Coronary artery (tissue), 2 donors: Measurements from ENCODE around the gene WBP1.
A peak's percentile ranks its signal among the peaks of the same experiment; 100 is the strongest.

Experiments
- DNase-seq: peaks from one replicate; pipeline ENCODE4 v3.0.0-alpha.2; 2017; ENCODE audit warnings: low spot score
- H3K27ac ChIP-seq, 2 donors: fragments of 200-600 bp; sonication (generic); one replicate each; pipeline ENCODE4 v1.5.1; 2016 to 2019
- H3K4me3 ChIP-seq: fragments of 200-600 bp; sonication (generic); 2 replicates; pipeline ENCODE4 v1.5.1; 2016; ENCODE audit warnings: mild to moderate bottlenecking, moderate library complexity
- TF ChIP-seq, protein P1 (sequence below): fragments of 200-600 bp; sonication (generic); IDR thresholded peaks from one replicate; pipeline ENCODE4 v1.5.1; 2019; ENCODE audit warnings: antibody characterized with exemption

WBP1 gene

DNA sequence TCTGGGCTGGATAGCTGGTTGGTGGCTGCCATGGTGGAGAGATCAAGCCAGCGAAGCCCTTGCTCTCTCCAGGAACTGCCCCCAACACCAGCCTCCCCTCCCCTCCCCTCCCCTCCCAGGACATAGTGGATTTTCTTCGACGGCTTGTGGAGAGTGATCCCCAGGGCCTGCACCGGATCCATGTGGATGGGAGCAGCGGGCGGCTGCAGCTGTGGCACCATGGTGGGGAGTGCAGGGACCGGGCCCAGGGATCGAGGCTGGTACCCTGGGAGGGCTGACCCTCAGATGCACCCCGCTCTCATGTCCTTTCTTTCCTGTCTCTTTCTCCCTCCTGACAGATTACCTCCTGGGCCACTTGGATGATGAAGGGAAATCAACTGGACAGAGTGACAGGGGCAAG is 31.7 kb downstream of the WBP1 start:
- DNase-seq = no peak
- Histone ChIP-seq H3K27ac (no peak overlapping the region), H3K4me3 (no peak overlapping the region)
- TF ChIP-seq, protein P1, sequence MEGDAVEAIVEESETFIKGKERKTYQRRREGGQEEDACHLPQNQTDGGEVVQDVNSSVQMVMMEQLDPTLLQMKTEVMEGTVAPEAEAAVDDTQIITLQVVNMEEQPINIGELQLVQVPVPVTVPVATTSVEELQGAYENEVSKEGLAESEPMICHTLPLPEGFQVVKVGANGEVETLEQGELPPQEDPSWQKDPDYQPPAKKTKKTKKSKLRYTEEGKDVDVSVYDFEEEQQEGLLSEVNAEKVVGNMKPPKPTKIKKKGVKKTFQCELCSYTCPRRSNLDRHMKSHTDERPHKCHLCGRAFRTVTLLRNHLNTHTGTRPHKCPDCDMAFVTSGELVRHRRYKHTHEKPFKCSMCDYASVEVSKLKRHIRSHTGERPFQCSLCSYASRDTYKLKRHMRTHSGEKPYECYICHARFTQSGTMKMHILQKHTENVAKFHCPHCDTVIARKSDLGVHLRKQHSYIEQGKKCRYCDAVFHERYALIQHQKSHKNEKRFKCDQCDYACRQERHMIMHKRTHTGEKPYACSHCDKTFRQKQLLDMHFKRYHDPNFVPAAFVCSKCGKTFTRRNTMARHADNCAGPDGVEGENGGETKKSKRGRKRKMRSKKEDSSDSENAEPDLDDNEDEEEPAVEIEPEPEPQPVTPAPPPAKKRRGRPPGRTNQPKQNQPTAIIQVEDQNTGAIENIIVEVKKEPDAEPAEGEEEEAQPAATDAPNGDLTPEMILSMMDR = no peak

DNA sequence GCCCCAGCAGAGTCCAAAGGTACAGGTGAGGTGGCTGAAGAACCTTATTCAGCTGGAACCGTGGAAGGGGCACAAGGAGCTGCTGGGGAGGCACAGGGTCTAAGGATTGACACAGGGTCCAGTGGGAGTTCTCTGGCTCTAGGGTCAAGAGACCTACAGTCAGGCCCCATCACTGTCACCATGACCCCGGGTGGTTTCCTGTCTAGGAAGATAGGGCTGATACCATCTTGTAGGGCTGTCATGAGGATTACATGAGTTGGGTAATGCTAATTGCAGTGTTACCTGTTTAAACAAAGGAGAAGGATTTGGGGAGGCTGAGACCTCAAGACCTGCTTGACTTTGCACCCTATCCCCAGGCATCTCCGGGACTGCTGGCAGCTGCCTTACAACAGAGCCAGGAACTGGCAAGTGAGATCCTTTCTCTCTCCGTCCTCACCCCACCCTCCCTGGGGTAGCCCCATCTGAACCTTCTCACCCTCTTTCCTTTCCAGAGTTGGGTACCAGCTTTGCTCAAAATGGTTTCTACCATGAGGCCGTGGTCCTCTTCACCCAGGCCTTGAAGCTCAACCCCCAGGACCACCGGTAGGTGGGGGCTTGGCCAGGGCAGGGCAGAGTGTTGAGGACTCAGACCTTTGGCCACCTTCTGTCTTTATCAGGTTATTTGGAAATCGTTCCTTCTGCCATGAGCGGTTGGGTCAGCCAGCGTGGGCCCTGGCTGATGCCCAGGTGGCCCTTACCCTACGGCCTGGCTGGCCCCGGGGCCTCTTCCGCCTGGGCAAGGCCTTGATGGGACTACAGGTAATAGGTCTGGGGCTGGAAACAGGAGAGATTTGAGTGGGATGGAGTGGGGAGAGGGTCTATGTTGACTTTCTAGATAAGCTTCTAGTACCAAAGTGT is 33.7 kb downstream of the WBP1 start:
- TF ChIP-seq, protein P1 = no peak
- Histone ChIP-seq H3K4me3 (no peak overlapping the region), H3K27ac (no peak overlapping the region)
- DNase-seq = no peak

DNA sequence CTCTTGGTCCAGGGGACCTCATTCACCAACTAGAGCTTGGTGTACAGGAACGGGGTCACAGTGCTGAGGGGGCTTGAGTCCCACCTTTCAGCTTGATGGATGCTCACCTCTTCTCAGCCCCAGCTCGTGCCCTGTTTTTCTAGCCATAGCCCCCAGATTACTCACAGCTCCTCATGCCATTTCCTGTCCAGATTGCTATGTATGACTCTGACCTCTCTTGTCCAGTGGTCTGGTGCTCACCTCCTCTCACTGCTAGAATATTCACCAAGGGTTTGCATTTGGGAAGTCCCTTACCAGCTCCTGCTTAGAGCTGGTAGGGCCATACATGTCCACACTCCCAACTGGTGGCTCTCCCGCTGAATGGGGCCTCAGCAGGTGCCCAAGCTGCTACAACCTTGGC is 35.3 kb downstream of the WBP1 start:
- DNase-seq = no peak
- Histone ChIP-seq H3K27ac (no peak overlapping the region), H3K4me3 (no peak overlapping the region)
- TF ChIP-seq, protein P1 = no peak

DNA sequence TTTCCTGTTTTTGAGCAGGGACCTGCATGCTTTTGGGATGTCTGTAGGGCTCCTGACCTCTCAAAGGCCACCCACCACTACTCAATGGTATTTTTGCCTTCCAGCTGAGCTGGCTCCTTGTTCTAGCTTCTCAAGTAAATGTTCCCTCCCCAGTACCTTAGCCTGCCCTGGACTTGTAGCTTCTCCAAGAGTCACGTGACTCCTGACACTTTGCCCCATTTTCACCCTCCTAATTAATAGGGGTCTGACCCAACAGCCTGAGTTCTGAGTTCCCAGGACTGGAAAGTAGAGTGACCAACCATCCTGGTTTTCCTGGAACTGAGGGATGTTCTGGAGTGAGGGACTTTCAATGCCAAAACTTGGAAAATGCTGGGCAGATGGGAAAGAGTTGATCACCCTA is 37.2 kb downstream of the WBP1 start:
- DNase-seq = no peak
- TF ChIP-seq, protein P1 = no peak
- no peak overlapping the region for H3K4me3 ChIP-seq
- no peak overlapping the region for H3K27ac ChIP-seq

DNA sequence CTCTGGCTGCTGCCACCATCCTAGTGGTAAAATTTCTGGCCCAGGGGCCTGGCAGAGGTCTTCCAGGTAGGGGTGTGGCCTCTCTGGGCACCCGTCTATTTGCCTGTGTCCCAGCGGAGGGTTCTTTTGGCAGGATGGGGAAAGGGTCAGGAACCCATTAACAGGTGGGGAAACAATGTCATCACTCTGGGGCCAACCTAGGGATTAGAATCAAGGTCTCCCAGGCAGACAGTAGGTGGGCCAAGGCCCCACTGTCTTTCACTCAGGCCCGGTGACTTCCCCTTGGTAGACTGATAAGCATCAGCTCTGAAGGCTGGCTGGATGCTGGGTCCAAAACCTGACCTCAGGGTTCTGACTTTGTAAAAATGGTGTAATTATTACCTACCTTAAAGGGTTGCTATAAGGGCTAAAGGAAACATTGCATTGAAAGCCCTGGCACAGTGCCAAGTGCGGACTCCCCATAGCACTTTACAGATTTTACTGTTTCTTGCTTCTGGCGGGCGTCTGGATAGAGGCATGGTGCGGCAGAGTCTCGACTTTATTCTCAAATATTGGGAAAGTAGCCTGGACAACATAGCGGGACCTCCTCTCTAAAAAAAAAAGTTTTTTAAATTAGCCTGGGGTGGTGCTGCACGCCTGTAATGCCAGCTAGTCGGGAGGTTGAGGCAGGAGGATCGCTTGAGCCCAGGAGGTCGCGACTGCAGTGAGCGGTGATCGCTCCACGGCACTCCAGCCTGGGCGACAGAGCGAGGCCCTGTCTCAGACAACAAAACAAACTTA is 38.9 kb downstream of the WBP1 start:
- TF ChIP-seq, protein P1 = no peak
- Histone ChIP-seq H3K27ac (no peak overlapping the region), H3K4me3 (peak overlapping the region; percentile 65)
- no peak for DNase-seq

DNA sequence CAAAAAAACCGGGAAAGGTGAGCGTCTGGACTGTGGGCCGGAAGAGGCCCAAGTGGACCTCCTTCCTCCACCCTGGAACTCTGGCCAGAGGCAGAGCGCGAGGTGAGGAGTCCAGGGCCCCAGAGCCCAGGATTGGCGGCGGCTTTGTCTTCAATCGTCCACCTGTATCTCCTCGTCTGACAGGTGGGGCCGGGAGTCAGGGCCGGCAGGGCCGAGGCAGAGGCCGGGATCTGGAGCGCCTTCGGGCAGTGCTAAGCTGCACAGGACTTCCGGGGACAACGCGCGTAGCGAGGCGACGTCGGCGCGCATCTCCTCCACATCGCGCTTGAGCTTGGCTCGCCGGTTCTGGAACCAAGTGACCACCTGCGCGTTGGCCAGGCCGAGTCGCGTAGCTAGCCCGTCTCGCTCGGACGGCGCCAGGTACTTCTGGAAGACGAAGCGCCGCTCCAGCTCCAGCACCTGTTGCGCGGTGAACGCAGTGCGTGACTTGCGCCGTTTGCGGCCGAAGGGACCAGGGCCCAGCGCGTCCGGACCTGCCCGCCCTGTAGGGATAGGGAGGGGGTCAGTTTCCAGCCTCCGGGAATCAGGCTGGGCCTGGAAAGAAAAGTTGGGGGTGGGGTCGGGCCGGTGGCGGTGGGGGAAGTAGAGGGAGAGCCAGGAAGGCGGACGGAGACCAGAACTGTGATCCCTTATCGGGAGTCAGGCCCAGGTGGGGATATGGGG is 39.7 kb downstream of the WBP1 start:
- TF ChIP-seq, protein P1 = no peak
- Histone ChIP-seq H3K4me3 (peak overlapping the region; percentile 65), H3K27ac (no peak overlapping the region)
- DNase-seq = peak; percentile 72
